ENCODE measurements around the gene UBE2I. TPM values are rescaled to one million over a fixed set of nuclear protein-coding genes. Genes with fewer than 3 reads are reported as not detected.
"Not testable (repeated sequence)": the region's sequence is repeated elsewhere in the genome, so short reads cannot be mapped to it uniquely, and the experiment has no call there.

The UBE2I gene
- total RNA-seq, 1 donor from 2014 or later = 170 TPM

DNA sequence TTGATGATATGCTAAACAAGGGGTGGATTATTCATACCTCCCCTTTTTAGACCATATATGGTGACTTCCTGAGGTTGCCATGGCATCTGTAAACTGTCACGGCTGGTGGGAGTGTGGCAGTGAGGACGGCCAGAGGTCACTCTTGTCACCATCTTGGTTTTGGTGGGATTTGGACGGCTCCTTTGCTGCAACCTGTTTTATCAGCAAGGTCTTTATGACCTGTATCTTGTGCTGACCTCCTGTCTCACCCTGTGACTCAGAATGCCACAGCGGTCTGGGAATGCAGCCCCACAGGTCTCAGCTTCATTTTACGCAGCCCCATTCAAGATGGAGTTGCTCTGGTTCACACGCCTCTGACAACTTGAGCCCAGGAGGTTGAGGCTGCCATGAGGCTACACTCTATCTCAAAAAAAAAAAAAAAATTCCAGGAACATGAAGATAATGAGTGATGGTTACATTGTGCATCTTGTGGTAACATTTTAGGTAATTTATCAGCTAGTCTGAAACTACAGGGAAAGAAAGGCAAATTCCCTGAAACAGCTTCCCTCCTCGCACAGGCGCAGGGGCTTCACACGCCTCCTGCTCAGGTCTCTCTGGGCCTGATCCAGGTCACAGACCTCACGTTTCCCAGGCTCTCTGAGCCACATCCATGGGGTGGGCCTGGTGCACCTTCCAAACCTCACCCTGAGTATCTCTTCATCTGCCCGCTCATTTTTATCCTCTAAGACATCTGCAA, 15.3 kb upstream of the UBE2I start:
- Mint-ChIP-seq H3K9me3 (no peaks in the 10 kb centered on the region), H3K36me3 (no peaks in the 10 kb centered on the region), H3K27me3 (peaks cover 46% of the 10 kb centered on the region), H3K27ac (no peak overlapping the region), H3K4me3 (no peak overlapping the region), H3K4me1 (ENCODE audit: unreplicated experiment) (peaks cover 10% of the 10 kb centered on the region)
- DNase-seq (ENCODE audit: extremely low spot score, unreplicated experiment) = no peak
- TF ChIP-seq, protein P1, sequence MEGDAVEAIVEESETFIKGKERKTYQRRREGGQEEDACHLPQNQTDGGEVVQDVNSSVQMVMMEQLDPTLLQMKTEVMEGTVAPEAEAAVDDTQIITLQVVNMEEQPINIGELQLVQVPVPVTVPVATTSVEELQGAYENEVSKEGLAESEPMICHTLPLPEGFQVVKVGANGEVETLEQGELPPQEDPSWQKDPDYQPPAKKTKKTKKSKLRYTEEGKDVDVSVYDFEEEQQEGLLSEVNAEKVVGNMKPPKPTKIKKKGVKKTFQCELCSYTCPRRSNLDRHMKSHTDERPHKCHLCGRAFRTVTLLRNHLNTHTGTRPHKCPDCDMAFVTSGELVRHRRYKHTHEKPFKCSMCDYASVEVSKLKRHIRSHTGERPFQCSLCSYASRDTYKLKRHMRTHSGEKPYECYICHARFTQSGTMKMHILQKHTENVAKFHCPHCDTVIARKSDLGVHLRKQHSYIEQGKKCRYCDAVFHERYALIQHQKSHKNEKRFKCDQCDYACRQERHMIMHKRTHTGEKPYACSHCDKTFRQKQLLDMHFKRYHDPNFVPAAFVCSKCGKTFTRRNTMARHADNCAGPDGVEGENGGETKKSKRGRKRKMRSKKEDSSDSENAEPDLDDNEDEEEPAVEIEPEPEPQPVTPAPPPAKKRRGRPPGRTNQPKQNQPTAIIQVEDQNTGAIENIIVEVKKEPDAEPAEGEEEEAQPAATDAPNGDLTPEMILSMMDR (conservative IDR thresholded peaks at IDR 0.05) = no peak

DNA sequence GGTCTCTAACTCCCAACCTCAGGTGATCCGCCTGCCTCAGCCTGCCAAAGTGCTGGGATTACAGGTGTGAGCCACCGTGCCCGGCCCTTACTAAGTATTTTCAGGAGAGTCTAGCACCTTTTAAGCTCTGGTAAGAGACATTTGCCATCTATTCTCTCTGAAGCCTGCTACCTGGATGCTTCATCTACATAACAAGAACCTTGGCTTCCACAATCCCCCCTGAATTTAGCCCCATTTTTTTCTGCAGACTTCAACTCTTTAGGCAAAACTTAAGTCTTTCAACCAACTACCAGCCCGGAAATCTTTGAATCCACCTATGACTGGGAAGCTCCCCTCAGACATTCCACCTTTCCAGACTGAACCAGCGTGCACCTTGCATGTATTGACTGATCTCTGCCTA, 14.0 kb upstream of the UBE2I start:
- Mint-ChIP-seq H3K4me3 (no peak overlapping the region), H3K27me3 (peaks cover 38% of the 10 kb centered on the region), H3K4me1 (ENCODE audit: unreplicated experiment) (peaks cover 14% of the 10 kb centered on the region), H3K36me3 (no peaks in the 10 kb centered on the region), H3K27ac (peak overlapping the region; percentile 24), H3K9me3 (no peaks in the 10 kb centered on the region)
- TF ChIP-seq, protein P1 (conservative IDR thresholded peaks at IDR 0.05) = no peak
- no peak for DNase-seq (ENCODE audit: extremely low spot score, unreplicated experiment)

DNA sequence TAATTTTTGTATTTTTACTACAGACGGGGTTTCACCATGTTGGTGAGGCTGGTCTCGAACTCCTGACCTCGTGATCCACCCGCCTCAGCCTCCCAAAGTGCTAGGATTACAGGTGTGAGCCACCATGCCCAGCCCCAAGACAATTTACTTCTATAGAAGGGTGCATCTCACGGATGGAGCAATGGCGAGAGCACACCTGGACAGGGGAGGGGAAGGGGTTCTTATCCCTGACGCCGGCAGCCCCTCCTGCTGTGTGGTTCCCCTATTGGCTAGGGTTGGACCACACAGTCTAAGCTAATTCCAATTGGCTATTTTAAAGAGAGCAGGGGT, 12.8 kb upstream of the UBE2I start:
- H3K36me3 Mint-ChIP-seq; H3K4me1 Mint-ChIP-seq (ENCODE audit: unreplicated experiment); H3K4me3 Mint-ChIP-seq; DNase-seq (ENCODE audit: extremely low spot score, unreplicated experiment); H3K9me3 Mint-ChIP-seq: not testable (repeated sequence)
- peaks cover 32% of the 10 kb centered on the region for H3K27me3 Mint-ChIP-seq
- peak overlapping the region; percentile 76 for H3K27ac Mint-ChIP-seq

DNA sequence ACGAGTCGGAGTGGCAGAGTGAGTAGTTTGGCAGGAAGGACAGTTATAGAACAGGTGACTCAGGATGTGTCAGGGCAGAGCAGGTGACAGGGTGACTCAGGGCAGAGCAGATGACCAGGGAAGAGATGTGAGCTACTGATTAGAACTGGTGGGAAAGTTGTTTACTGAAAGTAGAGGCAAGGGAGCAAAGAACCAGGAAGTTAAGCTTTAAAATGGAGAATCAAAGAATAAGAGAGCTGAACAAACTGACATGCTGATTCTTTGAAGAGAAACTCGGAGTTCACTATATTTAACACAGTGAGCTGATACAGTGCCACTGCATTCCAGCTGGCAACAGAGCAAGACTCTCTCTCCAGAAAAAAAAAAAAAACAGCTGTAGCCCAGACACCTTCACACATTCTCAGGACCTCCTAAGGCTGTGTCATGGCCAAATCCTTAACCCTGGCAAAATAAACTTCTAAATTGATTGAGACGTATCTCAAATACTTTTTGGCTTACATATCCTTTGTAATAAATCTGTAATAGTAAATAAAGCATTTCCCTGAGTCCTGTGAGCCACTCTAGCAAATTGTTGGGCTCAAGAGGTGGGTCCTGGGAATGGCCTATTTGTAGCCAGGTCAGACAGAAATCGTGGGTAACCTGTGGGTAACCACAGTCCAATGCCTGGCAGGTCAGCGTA, 12.3 kb upstream of the UBE2I start:
- Mint-ChIP-seq H3K4me1 (ENCODE audit: unreplicated experiment) (peaks cover 10% of the 10 kb centered on the region), H3K9me3 (no peaks in the 10 kb centered on the region), H3K27ac (peak overlapping the region; percentile 76), H3K27me3 (peaks cover 31% of the 10 kb centered on the region), H3K4me3 (peak overlapping the region; percentile 9), H3K36me3 (no peaks in the 10 kb centered on the region)
- DNase-seq (ENCODE audit: extremely low spot score, unreplicated experiment) = no peak
- TF ChIP-seq, protein P1 (conservative IDR thresholded peaks at IDR 0.05) = no peak

DNA sequence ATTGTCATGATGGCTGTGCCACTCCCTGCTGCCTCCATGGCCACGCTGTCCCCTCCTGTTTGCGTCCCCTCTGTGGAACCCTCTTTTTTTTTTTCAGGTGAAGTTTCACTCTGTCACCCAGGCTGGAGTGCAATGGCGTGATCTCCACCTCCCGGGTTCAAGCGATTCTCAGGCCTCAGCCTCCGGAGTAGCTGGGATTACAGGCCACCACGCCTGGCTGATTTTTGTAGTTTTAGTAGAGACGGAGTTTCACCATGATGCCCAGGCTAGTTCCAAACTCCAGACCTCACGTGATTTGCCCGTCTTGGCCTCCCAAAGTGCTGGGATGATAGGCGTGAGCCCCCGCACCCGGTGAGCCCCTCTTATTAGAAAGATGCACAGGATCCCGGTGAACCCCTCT, 11.0 kb upstream of the UBE2I start:
- H3K27me3 Mint-ChIP-seq = peaks cover 31% of the 10 kb centered on the region
- no peaks in the 10 kb centered on the region for H3K9me3 Mint-ChIP-seq
- H3K27ac Mint-ChIP-seq = no peak overlapping the region
- TF ChIP-seq, protein P1 (conservative IDR thresholded peaks at IDR 0.05) = no peak
- no peak for DNase-seq (ENCODE audit: extremely low spot score, unreplicated experiment)
- no peak overlapping the region for H3K4me3 Mint-ChIP-seq
- H3K4me1 Mint-ChIP-seq (ENCODE audit: unreplicated experiment) = peaks cover 10% of the 10 kb centered on the region
- H3K36me3 Mint-ChIP-seq = no peaks in the 10 kb centered on the region
